HL-60 (cell line): ENCODE measurements around the gene RSAD2.

Experiments
- POLR2AphosphoS5 ChIP-seq: IDR thresholded peaks from 2 replicates; pipeline ENCODE4 v1.6.1; 2012; ENCODE audit warnings: low read depth
- TF ChIP-seq, protein P1 (sequence below): IDR thresholded peaks from one replicate; pipeline ENCODE4 v1.5.1; 2011; ENCODE audit warnings: low read length, control low read depth, inconsistent platforms; ENCODE audit not compliant: insufficient read depth

DNA sequence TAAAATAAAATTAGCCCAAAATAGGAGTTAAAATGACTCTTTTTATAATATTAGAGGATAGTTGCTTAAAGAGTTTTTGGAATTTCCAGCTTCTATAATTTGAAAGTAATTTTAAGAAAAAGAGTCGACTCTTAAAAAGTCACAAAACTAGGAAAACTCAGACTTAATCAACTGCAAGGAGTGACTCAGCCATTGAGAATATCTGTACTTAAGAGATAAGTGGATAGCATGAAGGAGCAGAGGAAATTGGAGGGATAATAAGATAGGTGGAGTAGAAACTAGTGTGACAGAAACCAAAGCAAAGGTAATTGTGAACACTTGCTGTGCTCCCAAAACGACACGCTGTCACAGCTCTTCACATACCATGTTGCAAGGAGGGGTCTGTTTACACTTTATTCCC lies 8.4 kb downstream of the RSAD2 start:
- TF ChIP-seq, protein P1, sequence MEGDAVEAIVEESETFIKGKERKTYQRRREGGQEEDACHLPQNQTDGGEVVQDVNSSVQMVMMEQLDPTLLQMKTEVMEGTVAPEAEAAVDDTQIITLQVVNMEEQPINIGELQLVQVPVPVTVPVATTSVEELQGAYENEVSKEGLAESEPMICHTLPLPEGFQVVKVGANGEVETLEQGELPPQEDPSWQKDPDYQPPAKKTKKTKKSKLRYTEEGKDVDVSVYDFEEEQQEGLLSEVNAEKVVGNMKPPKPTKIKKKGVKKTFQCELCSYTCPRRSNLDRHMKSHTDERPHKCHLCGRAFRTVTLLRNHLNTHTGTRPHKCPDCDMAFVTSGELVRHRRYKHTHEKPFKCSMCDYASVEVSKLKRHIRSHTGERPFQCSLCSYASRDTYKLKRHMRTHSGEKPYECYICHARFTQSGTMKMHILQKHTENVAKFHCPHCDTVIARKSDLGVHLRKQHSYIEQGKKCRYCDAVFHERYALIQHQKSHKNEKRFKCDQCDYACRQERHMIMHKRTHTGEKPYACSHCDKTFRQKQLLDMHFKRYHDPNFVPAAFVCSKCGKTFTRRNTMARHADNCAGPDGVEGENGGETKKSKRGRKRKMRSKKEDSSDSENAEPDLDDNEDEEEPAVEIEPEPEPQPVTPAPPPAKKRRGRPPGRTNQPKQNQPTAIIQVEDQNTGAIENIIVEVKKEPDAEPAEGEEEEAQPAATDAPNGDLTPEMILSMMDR: no peak
- no peak for TF ChIP-seq POLR2AphosphoS5
